Measurements from ENCODE around the gene DUSP10.

Gene DUSP10

GRCh38 chr1:221694109-221694508 is 47.8 kb downstream of the DUSP10 start:
- H3K9me3 Mint-ChIP-seq, result peaks cover 6% of the 10 kb centered on the region
- no peaks in the 10 kb centered on the region for H3K4me1 Mint-ChIP-seq
- no peak overlapping the region for H3K4me3 Mint-ChIP-seq
- H3K36me3 Mint-ChIP-seq (ENCODE audit: low read depth), result no peaks in the 10 kb centered on the region
- no peak overlapping the region for H3K27ac Mint-ChIP-seq
- no peaks in the 10 kb centered on the region for H3K27me3 Mint-ChIP-seq (ENCODE audit: low read depth)
- TF ChIP-seq, protein P1, sequence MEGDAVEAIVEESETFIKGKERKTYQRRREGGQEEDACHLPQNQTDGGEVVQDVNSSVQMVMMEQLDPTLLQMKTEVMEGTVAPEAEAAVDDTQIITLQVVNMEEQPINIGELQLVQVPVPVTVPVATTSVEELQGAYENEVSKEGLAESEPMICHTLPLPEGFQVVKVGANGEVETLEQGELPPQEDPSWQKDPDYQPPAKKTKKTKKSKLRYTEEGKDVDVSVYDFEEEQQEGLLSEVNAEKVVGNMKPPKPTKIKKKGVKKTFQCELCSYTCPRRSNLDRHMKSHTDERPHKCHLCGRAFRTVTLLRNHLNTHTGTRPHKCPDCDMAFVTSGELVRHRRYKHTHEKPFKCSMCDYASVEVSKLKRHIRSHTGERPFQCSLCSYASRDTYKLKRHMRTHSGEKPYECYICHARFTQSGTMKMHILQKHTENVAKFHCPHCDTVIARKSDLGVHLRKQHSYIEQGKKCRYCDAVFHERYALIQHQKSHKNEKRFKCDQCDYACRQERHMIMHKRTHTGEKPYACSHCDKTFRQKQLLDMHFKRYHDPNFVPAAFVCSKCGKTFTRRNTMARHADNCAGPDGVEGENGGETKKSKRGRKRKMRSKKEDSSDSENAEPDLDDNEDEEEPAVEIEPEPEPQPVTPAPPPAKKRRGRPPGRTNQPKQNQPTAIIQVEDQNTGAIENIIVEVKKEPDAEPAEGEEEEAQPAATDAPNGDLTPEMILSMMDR (IDR thresholded peaks at IDR 0.05; ENCODE audit: unreplicated experiment in 3 of 3), result no peak

GRCh38 chr1:221693087-221693486 is 48.8 kb downstream of the DUSP10 start:
- Mint-ChIP-seq H3K9me3 (peaks cover 6% of the 10 kb centered on the region), H3K4me3 (no peak overlapping the region), H3K27ac (no peak overlapping the region), H3K36me3 (ENCODE audit: low read depth) (no peaks in the 10 kb centered on the region), H3K4me1 (no peaks in the 10 kb centered on the region), H3K27me3 (ENCODE audit: low read depth) (no peaks in the 10 kb centered on the region)
- TF ChIP-seq, protein P1 (IDR thresholded peaks at IDR 0.05; ENCODE audit: unreplicated experiment in 3 of 3), result no peak

GRCh38 chr1:221692643-221693042 is 49.2 kb downstream of the DUSP10 start:
- no peak overlapping the region for H3K4me3 Mint-ChIP-seq

DNA sequence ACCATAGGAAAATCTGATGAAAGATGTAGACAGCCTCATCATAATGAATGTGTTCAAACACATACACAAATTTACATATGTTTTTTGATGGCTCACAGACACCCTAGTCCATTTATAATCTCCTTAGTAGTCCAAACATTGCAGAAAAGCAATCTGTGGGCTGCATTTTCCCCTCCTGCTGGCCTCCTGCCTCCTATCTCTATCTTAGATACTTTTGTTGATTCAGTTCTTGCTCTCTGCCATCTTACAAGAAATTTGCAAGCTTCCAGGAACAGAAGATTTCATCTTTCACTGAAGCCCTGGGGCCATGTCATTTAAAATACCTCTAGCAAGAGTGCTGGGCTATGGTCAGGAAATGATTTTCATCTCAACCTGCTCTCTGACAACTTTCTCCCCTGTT is 50.6 kb downstream of the DUSP10 start:
- TF ChIP-seq, protein P1 (IDR thresholded peaks at IDR 0.05; ENCODE audit: unreplicated experiment in 3 of 3), result no peak
- H3K27ac Mint-ChIP-seq, result no peak overlapping the region
- H3K36me3 Mint-ChIP-seq (ENCODE audit: low read depth), result no peaks in the 10 kb centered on the region
- H3K4me1 Mint-ChIP-seq, result no peaks in the 10 kb centered on the region
- no peak overlapping the region for H3K4me3 Mint-ChIP-seq
- H3K9me3 Mint-ChIP-seq, result peaks cover 6% of the 10 kb centered on the region
- no peaks in the 10 kb centered on the region for H3K27me3 Mint-ChIP-seq (ENCODE audit: low read depth)

More at GRCh38 chr1:221692643-221693042, 49.2 kb downstream of the DUSP10 start:
- H3K27ac Mint-ChIP-seq, result no peak overlapping the region
- H3K4me1 Mint-ChIP-seq, result no peaks in the 10 kb centered on the region
- H3K36me3 Mint-ChIP-seq (ENCODE audit: low read depth), result no peaks in the 10 kb centered on the region
- peaks cover 6% of the 10 kb centered on the region for H3K9me3 Mint-ChIP-seq
- TF ChIP-seq, protein P1 (IDR thresholded peaks at IDR 0.05; ENCODE audit: unreplicated experiment in 3 of 3), result no peak
- no peaks in the 10 kb centered on the region for H3K27me3 Mint-ChIP-seq (ENCODE audit: low read depth)

DNA sequence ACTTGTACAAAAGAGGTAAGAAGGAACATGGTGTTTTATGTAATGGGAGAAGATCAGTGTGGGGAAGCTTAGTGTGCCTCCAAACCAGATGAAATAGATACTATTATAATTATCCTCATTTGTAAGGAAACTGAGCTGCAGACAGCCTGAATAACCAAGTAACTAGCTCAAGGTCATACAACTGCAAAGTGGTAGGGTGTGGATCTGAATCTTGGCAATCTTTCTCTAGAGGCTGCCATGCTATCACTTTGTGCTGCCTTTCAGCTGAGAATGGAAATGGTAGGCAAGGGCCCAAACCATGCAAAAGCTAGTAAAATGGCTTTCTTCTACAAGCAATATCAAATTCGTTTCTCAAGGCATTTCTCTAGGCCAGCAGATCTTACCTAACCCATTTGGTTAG is 51.0 kb downstream of the DUSP10 start:
- Mint-ChIP-seq H3K4me1 (no peaks in the 10 kb centered on the region), H3K36me3 (ENCODE audit: low read depth) (no peaks in the 10 kb centered on the region), H3K4me3 (no peak overlapping the region), H3K27me3 (ENCODE audit: low read depth) (no peaks in the 10 kb centered on the region), H3K27ac (no peak overlapping the region), H3K9me3 (peaks cover 6% of the 10 kb centered on the region)
- TF ChIP-seq, protein P1 (IDR thresholded peaks at IDR 0.05; ENCODE audit: unreplicated experiment in 3 of 3), result no peak

- H3K4me3 Mint-ChIP-seq, result no peak overlapping the region
Observed at GRCh38 chr1:221689138-221689537, 52.8 kb downstream of the DUSP10 start.

More at GRCh38 chr1:221689138-221689537, 52.8 kb downstream of the DUSP10 start:
- no peak overlapping the region for H3K27ac Mint-ChIP-seq
- H3K9me3 Mint-ChIP-seq, result peaks cover 6% of the 10 kb centered on the region
- no peaks in the 10 kb centered on the region for H3K27me3 Mint-ChIP-seq (ENCODE audit: low read depth)
- H3K36me3 Mint-ChIP-seq (ENCODE audit: low read depth), result no peaks in the 10 kb centered on the region
- no peaks in the 10 kb centered on the region for H3K4me1 Mint-ChIP-seq
- TF ChIP-seq, protein P1 (IDR thresholded peaks at IDR 0.05; ENCODE audit: unreplicated experiment in 3 of 3), result no peak
